Measurements from ENCODE around the gene EYA2.

GRCh38 chr20:47210470-47210869 lies 315.8 kb downstream of the EYA2 start:
- TF ChIP-seq CTCF (IDR thresholded peaks at IDR 0.05) (no peak), POLR2AphosphoS5 (IDR thresholded peaks at IDR 0.05; ENCODE audit: insufficient read depth in 1 of 2, low read depth in 1 of 2) (no peak), POLR2A (IDR thresholded peaks at IDR 0.05) (no peak)
